NCI-H2029 (cell line): ENCODE data around the gene KDELR1.
"Not testable (repeated sequence)": the region's sequence is repeated elsewhere in the genome, so short reads cannot be mapped to it uniquely, and the experiment has no call there.

Source experiments
- DNase-seq: peaks from one replicate; lab custom pipeline; 2025; lab: John Stamatoyannopoulos, UW

KDELR1 gene

GRCh38 chr19:48397263-48398101, 6.1 kb upstream of the KDELR1 start:
- DNase-seq = no peak

- no peak for DNase-seq
Measured at GRCh38 chr19:48396824-48397176, 5.4 kb upstream of the KDELR1 start.

GRCh38 chr19:48396016-48396823, 4.9 kb upstream of the KDELR1 start:
- DNase-seq = no peak

GRCh38 chr19:48395499-48395898, 4.1 kb upstream of the KDELR1 start:
- DNase-seq = no peak

GRCh38 chr19:48395170-48395455, 3.8 kb upstream of the KDELR1 start:
- no peak for DNase-seq

- DNase-seq = no peak
Measured at GRCh38 chr19:48394331-48395169, 3.2 kb upstream of the KDELR1 start.

GRCh38 chr19:48393559-48394330, 2.4 kb upstream of the KDELR1 start, which contains the start of gene GRIN2D:
Gene GRIN2D (plus strand): TSS chr19:48393668. CDS start chr19:48398393, 4,725 bp downstream.
- no peak for DNase-seq

GRCh38 chr19:48392860-48393558, 1.7 kb upstream of the KDELR1 start:
- DNase-seq = no peak

- not testable (repeated sequence) for DNase-seq
Measured at GRCh38 chr19:48392006-48392344, 624 bp upstream of the KDELR1 start.

GRCh38 chr19:48390188-48391099, 907 bp downstream of the KDELR1 start:
- no peak for DNase-seq

- no peak for DNase-seq
Measured at GRCh38 chr19:48386981-48387380, 4.4 kb downstream of the KDELR1 start.

GRCh38 chr19:48385461-48386087, 5.8 kb downstream of the KDELR1 start:
- no peak for DNase-seq

GRCh38 chr19:48382286-48382685, 9.1 kb downstream of the KDELR1 start:
- no peak for DNase-seq

- no peak for DNase-seq
Measured at GRCh38 chr19:48381178-48381950, 10.0 kb downstream of the KDELR1 start.

- DNase-seq = no peak
Measured at GRCh38 chr19:48379058-48379457, 12.3 kb downstream of the KDELR1 start.

GRCh38 chr19:48378194-48378570, 13.2 kb downstream of the KDELR1 start:
- DNase-seq = no peak

GRCh38 chr19:48373567-48373966, 17.8 kb downstream of the KDELR1 start:
- no peak for DNase-seq

GRCh38 chr19:48372904-48373303, 18.4 kb downstream of the KDELR1 start:
- peak; percentile 26 for DNase-seq

GRCh38 chr19:48371771-48372170, 19.6 kb downstream of the KDELR1 start:
- not testable (repeated sequence) for DNase-seq
